Astrocyte (in vitro differentiated cells and primary cell): Measurements from ENCODE around the gene ITGAE. TPM values are rescaled to one million over a fixed set of nuclear protein-coding genes. Genes with fewer than 3 reads are reported as not detected.

Experiments used
- DNase-seq: peaks from one replicate; pipeline ENCODE4 v3.0.0-alpha.2; 2010; ENCODE audit warnings: low read depth
- FAIRE-seq: peaks from 2 replicates; lab custom pipeline; 2011; peaks lifted over from hg19 to GRCh38; lab: Jason Lieb, UNC
- H2AFZ ChIP-seq: 2 replicates; pipeline ENCODE4 v1.6.0; 2012; ENCODE audit warnings: low read depth, low read length, inconsistent platforms
- H3K27ac ChIP-seq: 2 replicates; pipeline ENCODE4 v1.5.1; 2011; ENCODE audit warnings: low read depth, low read length, inconsistent platforms
- H3K27me3 ChIP-seq: 2 replicates; pipeline ENCODE4 v1.6.0; 2011; ENCODE audit warnings: low read length, inconsistent platforms; ENCODE audit not compliant: insufficient read depth
- H3K36me3 ChIP-seq: 2 replicates; pipeline ENCODE4 v1.5.1; 2011; ENCODE audit warnings: low read length, inconsistent platforms; ENCODE audit not compliant: insufficient read depth
- H3K4me1 ChIP-seq: 2 replicates; pipeline ENCODE4 v1.5.1; 2011; ENCODE audit warnings: low read length, inconsistent platforms; ENCODE audit not compliant: insufficient read depth
- H3K4me2 ChIP-seq: 2 replicates; pipeline ENCODE4 v1.6.0; 2012; ENCODE audit warnings: low read length, inconsistent platforms
- H3K4me3 ChIP-seq: 2 replicates; pipeline ENCODE4 v1.5.1; 2011; ENCODE audit warnings: low read depth, mild to moderate bottlenecking, low read length, inconsistent platforms; ENCODE audit not compliant: insufficient read depth
- H3K79me2 ChIP-seq: 2 replicates; pipeline ENCODE4 v1.6.0; 2012; ENCODE audit warnings: mild to moderate bottlenecking, low read length, inconsistent platforms; ENCODE audit not compliant: insufficient read depth
- H3K9ac ChIP-seq: 2 replicates; pipeline ENCODE4 v1.6.0; 2012; ENCODE audit warnings: mild to moderate bottlenecking, low read length, inconsistent platforms
- H3K9me3 ChIP-seq: 2 replicates; pipeline ENCODE4 v1.5.1; 2012; ENCODE audit warnings: low read depth, mild to moderate bottlenecking, low read length, inconsistent platforms; ENCODE audit not compliant: insufficient read depth
- H4K20me1 ChIP-seq: 2 replicates; pipeline ENCODE4 v1.6.0; 2012; ENCODE audit warnings: low read length, inconsistent platforms; ENCODE audit not compliant: insufficient read depth
- H3K27ac Mint-ChIP-seq: one replicate; pipeline ENCODE4 v1.8.0; 2021; ENCODE audit warnings: mild to moderate bottlenecking, mixed read lengths; ENCODE audit not compliant: unreplicated experiment
- H3K27me3 Mint-ChIP-seq: one replicate; pipeline ENCODE4 v1.8.0; 2021; ENCODE audit warnings: low read depth, mixed read lengths; ENCODE audit not compliant: unreplicated experiment
- H3K36me3 Mint-ChIP-seq: one replicate; pipeline ENCODE4 v1.8.0; 2021; ENCODE audit warnings: low read depth, mixed read lengths; ENCODE audit not compliant: unreplicated experiment
- H3K4me1 Mint-ChIP-seq: one replicate; pipeline ENCODE4 v1.8.0; 2021; ENCODE audit warnings: low read depth, mixed read lengths; ENCODE audit not compliant: unreplicated experiment
- H3K4me3 Mint-ChIP-seq: one replicate; pipeline ENCODE4 v1.8.0; 2021; ENCODE audit warnings: mild to moderate bottlenecking, moderate library complexity, mixed read lengths; ENCODE audit not compliant: unreplicated experiment
- H3K9me3 Mint-ChIP-seq: one replicate; pipeline ENCODE4 v1.8.0; 2021; ENCODE audit warnings: mild to moderate bottlenecking, mixed read lengths; ENCODE audit not compliant: unreplicated experiment
- CTCF ChIP-seq: IDR thresholded peaks from 2 replicates; pipeline ENCODE4 v1.5.1; 2011; ENCODE audit warnings: low read depth, mild to moderate bottlenecking, inconsistent platforms, low read length, moderate library complexity; ENCODE audit not compliant: insufficient read depth
- EZH2 ChIP-seq: IDR thresholded peaks from 2 replicates; pipeline ENCODE4 v1.6.1; 2012; ENCODE audit warnings: mild to moderate bottlenecking, low read length, inconsistent platforms; ENCODE audit not compliant: insufficient read depth
- total RNA-seq: library from RNA; stranded (reverse); gene quantifications from 2 replicates; pipeline ENCODE4 v1.2.1, GENCODE V29; 2021

ITGAE gene
- total RNA-seq, 1 donor from 2014 or later: 30.9 TPM

DNA sequence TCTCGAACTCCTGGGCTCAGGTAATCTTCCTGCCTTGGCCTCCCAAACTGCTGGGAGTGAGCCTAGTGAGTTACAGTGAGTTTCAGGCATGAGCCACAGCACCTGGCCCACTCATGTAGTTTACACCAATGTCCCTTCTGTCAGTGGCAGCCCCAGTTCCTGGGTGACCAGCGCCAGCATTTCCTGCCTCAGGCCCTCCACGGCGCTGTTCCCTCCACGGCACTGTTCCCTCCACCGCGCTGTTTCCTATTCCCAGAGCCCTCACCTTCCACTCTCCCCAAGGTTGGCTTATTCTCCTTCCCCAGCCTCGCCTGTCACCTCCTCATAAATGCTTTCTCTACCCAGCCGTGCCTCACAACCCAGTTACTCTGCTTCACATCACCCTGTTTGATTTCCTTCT, 32.6 kb downstream of the ITGAE start:
- no peak for FAIRE-seq
- Mint-ChIP-seq H3K4me1 (peaks cover 15% of the 10 kb centered on the region), H3K9me3 (peaks cover 8% of the 10 kb centered on the region), H3K4me3 (no peak overlapping the region), H3K27me3 (peaks cover 3% of the 10 kb centered on the region), H3K36me3 (peaks cover 7% of the 10 kb centered on the region), H3K27ac (no peak overlapping the region)
- no peak for TF ChIP-seq CTCF
- TF ChIP-seq EZH2: no peak
- H2AFZ ChIP-seq: no peak overlapping the region
- H3K27me3 ChIP-seq: no peaks in the 10 kb centered on the region
- peaks cover 22% of the 10 kb centered on the region for H3K4me1 ChIP-seq
- no peak overlapping the region for H3K27ac ChIP-seq
- no peak overlapping the region for H3K4me2 ChIP-seq
- H4K20me1 ChIP-seq: no peaks in the 10 kb centered on the region
- no peaks in the 10 kb centered on the region for H3K79me2 ChIP-seq
- no peak overlapping the region for H3K9ac ChIP-seq
- no peak overlapping the region for H3K4me3 ChIP-seq
- no peak for DNase-seq
- H3K9me3 ChIP-seq: no peaks in the 10 kb centered on the region
- H3K36me3 ChIP-seq: no peaks in the 10 kb centered on the region

GRCh38 chr17:3766779-3767178, 34.2 kb downstream of the ITGAE start:
- DNase-seq (no peak), FAIRE-seq (no peak)

More at GRCh38 chr17:3766779-3767178, 34.2 kb downstream of the ITGAE start:
- H3K9me3 ChIP-seq: no peaks in the 10 kb centered on the region
- no peaks in the 10 kb centered on the region for H3K36me3 ChIP-seq
- no peak overlapping the region for H3K4me3 Mint-ChIP-seq
- no peaks in the 10 kb centered on the region for H3K79me2 ChIP-seq
- no peaks in the 10 kb centered on the region for H3K27me3 ChIP-seq
- H3K27ac Mint-ChIP-seq: no peak overlapping the region
- no peaks in the 10 kb centered on the region for H4K20me1 ChIP-seq
- H3K27ac ChIP-seq: no peak overlapping the region
- H3K9ac ChIP-seq: no peak overlapping the region
- H3K4me3 ChIP-seq: no peak overlapping the region
- TF ChIP-seq CTCF (no peak), EZH2 (no peak)
- no peak overlapping the region for H3K4me2 ChIP-seq
- no peak overlapping the region for H2AFZ ChIP-seq
- H3K27me3 Mint-ChIP-seq: peaks cover 3% of the 10 kb centered on the region
- H3K4me1 ChIP-seq: peaks cover 18% of the 10 kb centered on the region
- peaks cover 8% of the 10 kb centered on the region for H3K9me3 Mint-ChIP-seq
- peaks cover 7% of the 10 kb centered on the region for H3K36me3 Mint-ChIP-seq
- H3K4me1 Mint-ChIP-seq: peaks cover 13% of the 10 kb centered on the region
